Measurements from ENCODE around the gene FBXL7.

FBXL7 gene

GRCh38 chr5:15717001-15717400 is 217.0 kb downstream of the FBXL7 start:
- DNase-seq (ENCODE audit: low read depth), result no peak

GRCh38 chr5:15718421-15719179 is 218.6 kb downstream of the FBXL7 start:
- no peak for DNase-seq (ENCODE audit: low read depth)

GRCh38 chr5:15719784-15720183 is 219.8 kb downstream of the FBXL7 start:
- DNase-seq (ENCODE audit: low read depth), result no peak

GRCh38 chr5:15720515-15720914 is 220.5 kb downstream of the FBXL7 start:
- no peak for DNase-seq (ENCODE audit: low read depth)

- DNase-seq (ENCODE audit: low read depth), result no peak
Measured at GRCh38 chr5:15722305-15722704, 222.3 kb downstream of the FBXL7 start.

GRCh38 chr5:15727375-15727774 is 227.4 kb downstream of the FBXL7 start:
- DNase-seq (ENCODE audit: low read depth), result no peak

GRCh38 chr5:15728811-15729210 is 228.8 kb downstream of the FBXL7 start:
- DNase-seq (ENCODE audit: low read depth), result no peak

GRCh38 chr5:15731699-15732098 is 231.7 kb downstream of the FBXL7 start:
- no peak for DNase-seq (ENCODE audit: low read depth)

- no peak for DNase-seq (ENCODE audit: low read depth)
Measured at GRCh38 chr5:15734058-15734457, 234.1 kb downstream of the FBXL7 start.

GRCh38 chr5:15737036-15737821 is 237.2 kb downstream of the FBXL7 start:
- no peak for DNase-seq (ENCODE audit: low read depth)

GRCh38 chr5:15737871-15738664 is 238.1 kb downstream of the FBXL7 start:
- no peak for DNase-seq (ENCODE audit: low read depth)

- no peak for DNase-seq (ENCODE audit: low read depth)
Measured at GRCh38 chr5:15740383-15740782, 240.4 kb downstream of the FBXL7 start.

GRCh38 chr5:15741591-15741990 is 241.6 kb downstream of the FBXL7 start:
- DNase-seq (ENCODE audit: low read depth), result no peak

GRCh38 chr5:15746833-15747232 is 246.9 kb downstream of the FBXL7 start:
- no peak for DNase-seq (ENCODE audit: low read depth)

GRCh38 chr5:15748266-15748665 is 248.3 kb downstream of the FBXL7 start:
- no peak for DNase-seq (ENCODE audit: low read depth)

- DNase-seq (ENCODE audit: low read depth), result no peak
Measured at GRCh38 chr5:15752663-15753285, 252.8 kb downstream of the FBXL7 start.

GRCh38 chr5:15753752-15754151 is 253.8 kb downstream of the FBXL7 start:
- DNase-seq (ENCODE audit: low read depth), result no peak

GRCh38 chr5:15757103-15757502 is 257.1 kb downstream of the FBXL7 start:
- DNase-seq (ENCODE audit: low read depth), result no peak

GRCh38 chr5:15757619-15758018 is 257.6 kb downstream of the FBXL7 start:
- DNase-seq (ENCODE audit: low read depth), result no peak

- no peak for DNase-seq (ENCODE audit: low read depth)
Measured at GRCh38 chr5:15762668-15763067, 262.7 kb downstream of the FBXL7 start.

GRCh38 chr5:15763754-15764153 is 263.8 kb downstream of the FBXL7 start:
- no peak for DNase-seq (ENCODE audit: low read depth)

GRCh38 chr5:15768936-15769335 is 269.0 kb downstream of the FBXL7 start:
- DNase-seq (ENCODE audit: low read depth), result no peak

Data from T follicular helper cell (primary cell).